CD14-positive monocyte (primary cell): ENCODE measurements around the gene CAPG. TPM values are rescaled to one million over a fixed set of nuclear protein-coding genes. Genes with fewer than 3 reads are reported as not detected.
A peak's percentile ranks its signal among the peaks of the same experiment; 100 is the strongest.

Experiments
- DNase-seq, 3 donors: peaks; one replicate each; pipeline ENCODE4 v3.0.0-alpha.2; 2011 to 2022
- H2AFZ ChIP-seq: 2 replicates; pipeline ENCODE4 v1.6.0; 2012; ENCODE audit warnings: mild to moderate bottlenecking, low read depth, low read length, inconsistent platforms; ENCODE audit not compliant: insufficient read depth, poor library complexity, severe bottlenecking
- H3K27ac ChIP-seq, 2 donors: 1 replicate in 1 of 2; 2 replicates in 1 of 2; pipeline ENCODE4 v1.5.1; 2012 to 2013; ENCODE audit warnings: low read length in 2 of 2, control low read depth in 1 of 2, inconsistent platforms in 1 of 2, low read depth in 1 of 2, mild to moderate bottlenecking in 1 of 2
- H3K27me3 ChIP-seq, 2 donors: one replicate each; pipeline versions ENCODE4 v1.6.0 to v1.6.1; 2011 to 2013; ENCODE audit warnings: low read length in 2 of 2; ENCODE audit not compliant: control insufficient read depth in 2 of 2, insufficient read depth in 2 of 2
- H3K36me3 ChIP-seq, 2 donors: replicated peaks in 1 of 2; 1 replicate in 1 of 2; 2 replicates in 1 of 2; pipeline versions ENCODE4 v1.5.1 to v1.6.1; 2012 to 2013; ENCODE audit warnings: low read length in 2 of 2, control low read depth in 1 of 2, inconsistent platforms in 1 of 2, mild to moderate bottlenecking in 1 of 2; ENCODE audit not compliant: insufficient read depth in 2 of 2, control insufficient read depth in 1 of 2
- H3K4me1 ChIP-seq, 2 donors: 1 replicate in 1 of 2; 2 replicates in 1 of 2; pipeline versions ENCODE4 v1.5.1 to v1.6.1; 2012 to 2013; ENCODE audit warnings: low read length in 2 of 2, control low read depth in 1 of 2, inconsistent platforms in 1 of 2, mild to moderate bottlenecking in 1 of 2, moderate library complexity in 1 of 2; ENCODE audit not compliant: insufficient read depth in 2 of 2, control insufficient read depth in 1 of 2
- H3K4me2 ChIP-seq: replicated peaks from 2 replicates; pipeline ENCODE3; 2012; ENCODE audit warnings: low read length, moderate library complexity, mild to moderate bottlenecking; ENCODE audit not compliant: poor library complexity, severe bottlenecking; ENCODE audit errors: extremely low read depth
- H3K4me3 ChIP-seq, 3 experiments: fragments of 200-600 bp in 1 of 3; sonication (generic) in 1 of 3; replicated peaks in 1 of 3; 1 replicate in 2 of 3; 2 replicates in 1 of 3; pipeline ENCODE4 v1.5.1; 2011 to 2013; ENCODE audit warnings: low read length in 3 of 3, mild to moderate bottlenecking in 3 of 3, control low read depth in 2 of 3, low read depth in 2 of 3, inconsistent platforms in 1 of 3, moderate library complexity in 1 of 3
- H3K79me2 ChIP-seq: 2 replicates; pipeline ENCODE4 v1.6.0; 2012; ENCODE audit warnings: mild to moderate bottlenecking, control low read depth, inconsistent platforms, low read length, moderate library complexity; ENCODE audit not compliant: insufficient read depth
- H3K9ac ChIP-seq: 2 replicates; pipeline ENCODE4 v1.6.0; 2017; ENCODE audit warnings: low read length, mild to moderate bottlenecking; ENCODE audit not compliant: insufficient read depth, poor library complexity, severe bottlenecking
- H3K9me3 ChIP-seq, 2 donors: replicated peaks in 1 of 2; 1 replicate in 1 of 2; 2 replicates in 1 of 2; pipeline versions ENCODE4 v1.5.1 to v1.6.1; 2012 to 2013; ENCODE audit warnings: low read length in 2 of 2, control low read depth in 1 of 2; ENCODE audit not compliant: control insufficient read depth in 1 of 2, insufficient read depth in 1 of 2
- H4K20me1 ChIP-seq: 2 replicates; pipeline ENCODE4 v1.6.0; 2012; ENCODE audit warnings: mild to moderate bottlenecking, low read length, control low read depth, moderate library complexity; ENCODE audit not compliant: insufficient read depth
- H3K27ac Mint-ChIP-seq, 7 donors: one replicate each; pipeline ENCODE4 v1.8.0; 2020; ENCODE audit warnings: mild to moderate bottlenecking in 7 of 7, mixed read lengths in 7 of 7, moderate library complexity in 6 of 7, inconsistent platforms in 2 of 7
- H3K27me3 Mint-ChIP-seq, 3 donors: one replicate each; pipeline ENCODE4 v1.8.0; 2021 to 2022; ENCODE audit warnings: low read depth in 3 of 3, mild to moderate bottlenecking in 3 of 3, mixed read lengths in 3 of 3, moderate library complexity in 3 of 3, inconsistent platforms in 1 of 3
- H3K36me3 Mint-ChIP-seq, 2 donors: one replicate each; pipeline ENCODE4 v1.8.0; 2020; ENCODE audit warnings: mixed read lengths in 2 of 2, inconsistent platforms in 1 of 2, mild to moderate bottlenecking in 1 of 2
- H3K4me1 Mint-ChIP-seq: one replicate; pipeline ENCODE4 v1.8.0; 2020; ENCODE audit warnings: mild to moderate bottlenecking, mixed read lengths
- H3K4me3 Mint-ChIP-seq, 2 donors: one replicate each; pipeline ENCODE4 v1.8.0; 2020; ENCODE audit warnings: mild to moderate bottlenecking in 2 of 2, mixed read lengths in 2 of 2, moderate library complexity in 1 of 2
- H3K9me3 Mint-ChIP-seq, 7 donors: one replicate each; pipeline ENCODE4 v1.8.0; 2020 to 2022; ENCODE audit warnings: mixed read lengths in 7 of 7, mild to moderate bottlenecking in 6 of 7, moderate library complexity in 6 of 7, inconsistent platforms in 2 of 7
- CTCF ChIP-seq: fragments of 200-600 bp; IDR thresholded peaks from one replicate; pipeline ENCODE4 v1.8.0; 2022; ENCODE audit warnings: antibody characterized with exemption, mild to moderate bottlenecking
- WGBS: methylation state at CpG from one replicate; pipeline ENCODE4 v1.1.5; 2013; ENCODE audit warnings: missing lambda C conversion rate; ENCODE audit not compliant: insufficient coverage; 5-methylcytosine and 5-hydroxymethylcytosine counted together
- intact Hi-C, 2 donors: fragments of 100-400 bp; cut with micrococcal nuclease; formaldehyde crosslinking; loops; one replicate each; pipeline versions ENCODE4 v1.15.0 to v1.15.1; 2023
- polyA plus RNA-seq, 3 donors: library from polyadenylated mRNA; depleted of rRNA in 1 of 3; unstranded in 2 of 3; stranded (reverse) in 1 of 3; fragments of 300-500 nt in 2 of 3; fragments of >200 nt in 1 of 3; fragmentation: Illumina TruSeq in 2 of 3; gene quantifications; 1 replicate in 2 of 3; 2 replicates in 1 of 3; pipeline ENCODE4 v1.2.3, GENCODE V29; 2012 to 2021

Gene CAPG
- polyA plus RNA-seq, 3 donors = 474 to 847 (median 631) TPM

- Mint-ChIP-seq H3K9me3 (peaks cover 0 to 1% (median 0%) of the 10 kb centered on the region in 7 donors), H3K27me3 (peaks cover 0 to 3% (median 0%) of the 10 kb centered on the region in 3 donors), H3K36me3 (peaks cover 1 to 4% of the 10 kb centered on the region in 2 donors), H3K4me3 (no peak overlapping the region), H3K27ac (peak overlapping the region in 1 of 7 donors; percentile 38), H3K4me1 (peaks cover 50% of the 10 kb centered on the region)
- Histone ChIP-seq H3K36me3 (no peaks in the 10 kb centered on the region), H2AFZ (no peak overlapping the region), H3K79me2 (no peaks in the 10 kb centered on the region), H3K9me3 (no peaks in the 10 kb centered on the region), H3K4me1 (peaks cover 40 to 43% of the 10 kb centered on the region in 2 donors), H3K4me3 (no peak overlapping the region), H3K9ac (no peak overlapping the region), H3K27ac (no peak overlapping the region), H4K20me1 (no peaks in the 10 kb centered on the region), H3K27me3 (no peaks in the 10 kb centered on the region), H3K4me2 (no peak overlapping the region)
- intact Hi-C loops = no loop called here
- WGBS = 93% methylated on average over 3 of the region's 3 CpGs
- DNase-seq = no peak
- no peak for TF ChIP-seq CTCF
These were observed 15.4 kb upstream of the CAPG start for GRCh38 chr2:85425588-85425987.

DNA sequence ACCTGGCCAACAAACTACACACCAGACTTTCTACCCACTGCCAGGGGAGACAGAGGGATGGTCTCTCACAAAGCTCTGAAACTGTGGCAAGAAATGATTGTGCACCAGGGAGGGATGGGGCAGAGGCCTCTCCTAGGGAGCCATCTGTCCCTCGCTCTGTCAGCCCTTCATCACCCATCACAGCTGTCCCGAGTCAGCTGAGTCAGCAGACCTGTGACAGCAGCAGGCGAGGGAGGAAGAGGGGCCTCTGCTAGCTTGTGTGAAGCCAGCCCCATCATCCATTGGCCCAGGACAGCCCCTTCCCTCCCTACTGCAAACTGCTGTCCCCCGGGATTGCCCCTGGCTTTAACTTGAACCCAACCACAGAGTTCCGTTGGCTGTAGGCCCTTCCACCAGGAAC lies 13.4 kb upstream of the CAPG start:
- intact Hi-C loops = loop anchor here in 1 of 2 donors (5.0 kb wide), 1 partner anchor 114 kb away; the partner anchor contains the start of gene MAT2A
- no peaks in the 10 kb centered on the region for H3K36me3 ChIP-seq
- no peak for TF ChIP-seq CTCF
- no peaks in the 10 kb centered on the region for H3K27me3 ChIP-seq
- Mint-ChIP-seq H3K27ac (peak overlapping the region in 1 of 7 donors; percentile 40), H3K9me3 (peaks cover 0 to 1% (median 0%) of the 10 kb centered on the region in 7 donors), H3K36me3 (peaks cover 1 to 4% of the 10 kb centered on the region in 2 donors), H3K4me1 (peaks cover 51% of the 10 kb centered on the region), H3K4me3 (no peak overlapping the region), H3K27me3 (peaks cover 0 to 3% (median 0%) of the 10 kb centered on the region in 3 donors)
- H3K79me2 ChIP-seq = peaks cover 8% of the 10 kb centered on the region
- H3K9ac ChIP-seq = no peak overlapping the region
- no peaks in the 10 kb centered on the region for H3K9me3 ChIP-seq
- H3K4me1 ChIP-seq = peaks cover 39 to 47% of the 10 kb centered on the region in 2 donors
- no peak overlapping the region for H3K27ac ChIP-seq
- DNase-seq = no peak
- 53% methylated on average over 4 of the region's 5 CpGs for WGBS
- H3K4me3 ChIP-seq = no peak overlapping the region
- no peaks in the 10 kb centered on the region for H4K20me1 ChIP-seq
- no peak overlapping the region for H3K4me2 ChIP-seq
- H2AFZ ChIP-seq = peak overlapping the region; percentile 3
